Vagina (tissue), 2 donors: Measurements from ENCODE around the gene AOC3.

Experiments used
- CTCF ChIP-seq, 3 experiments: fragments of 450-650 bp in 2 of 3; fragments of 200-600 bp in 1 of 3; sonication (generic) in 1 of 3; IDR thresholded peaks; one replicate each; pipeline ENCODE4 v1.5.1; 2017 to 2019; ENCODE audit warnings: antibody characterized with exemption in 3 of 3, mild to moderate bottlenecking in 2 of 3, moderate library complexity in 2 of 3
- POLR2AphosphoS5 ChIP-seq, 2 donors: sonication (generic); formaldehyde crosslinking; IDR thresholded peaks; one replicate each; pipeline ENCODE4 v1.9.0; 2017; ENCODE audit warnings: antibody characterized with exemption in 2 of 2, mild to moderate bottlenecking in 2 of 2, low read depth in 1 of 2; ENCODE audit not compliant: insufficient read depth in 1 of 2

GRCh38 chr17:42893359-42893758 is 42.4 kb downstream of the AOC3 start:
- TF ChIP-seq CTCF (IDR thresholded peaks at IDR 0.05) (no peak), POLR2AphosphoS5 (IDR thresholded peaks at IDR 0.05; ENCODE audit: insufficient read depth in 1 of 2, low read depth in 1 of 2) (no peak)
